Tibial nerve (tissue), 4 donors: ENCODE results near the gene ARID1B.

Experiments used
- CTCF ChIP-seq, 5 experiments: fragments of 200-600 bp in 3 of 5; fragments of 450-650 bp in 2 of 5; sonication (generic) in 3 of 5; IDR thresholded peaks; one replicate each; pipeline ENCODE4 v1.5.1; 2016 to 2019; ENCODE audit warnings: antibody characterized with exemption in 5 of 5, mild to moderate bottlenecking in 3 of 5, moderate library complexity in 2 of 5
- EP300 ChIP-seq, 2 donors: sonication (generic); formaldehyde crosslinking; IDR thresholded peaks; one replicate each; pipeline ENCODE4 v1.6.1; 2017; ENCODE audit warnings: antibody characterized with exemption in 2 of 2, mild to moderate bottlenecking in 1 of 2
- POLR2A ChIP-seq, 2 donors: fragments of 450-650 bp; IDR thresholded peaks; one replicate each; pipeline ENCODE4 v1.6.1; 2017; ENCODE audit warnings: antibody characterized with exemption in 2 of 2, mild to moderate bottlenecking in 2 of 2, moderate library complexity in 2 of 2

- TF ChIP-seq POLR2A (IDR thresholded peaks at IDR 0.05): no peak
- TF ChIP-seq CTCF (IDR thresholded peaks at IDR 0.05): no peak
- no peak for TF ChIP-seq EP300 (IDR thresholded peaks at IDR 0.05)
Observed at GRCh38 chr6:156890627-156891314, 113.6 kb downstream of the ARID1B start.
